PC-9 (cell line): ENCODE measurements around the gene PCNX3. TPM values are rescaled to one million over a fixed set of nuclear protein-coding genes. Genes with fewer than 3 reads are reported as not detected.
"Not testable (repeated sequence)": the region's sequence is repeated elsewhere in the genome, so short reads cannot be mapped to it uniquely, and the experiment has no call there.

Experiments used
- BruUV-seq: library from RNA; stranded (reverse); fragments of 400-500 nt; replicated peaks from 2 replicates; lab custom pipeline; 2021; lab: Mats Ljungman, UMichigan
- CTCF ChIA-PET: fragments of 300-600 bp; sonication (Branson Sonifier 250); formaldehyde crosslinking; loops from one replicate; lab custom pipeline; 2022; ENCODE audit warnings: antibody characterized with exemption; lab: Charles Lee
- POLR2A ChIA-PET: fragments of 300-600 bp; sonication (Branson Sonifier 250); formaldehyde crosslinking; loops from one replicate; lab custom pipeline; 2022; ENCODE audit warnings: antibody characterized with exemption; ENCODE audit not compliant: unreplicated experiment; lab: Charles Lee
- DNase-seq, 2 experiments: peaks; one replicate each; pipeline versions ENCODE4 v3.0.0 to v3.0.0-alpha.2; 2015 to 2022; ENCODE audit warnings: mixed read lengths in 1 of 2
- H2AFZ ChIP-seq: fragments of 200-600 bp; sonication (generic); 2 replicates; pipeline ENCODE4 v1.8.1; 2017; ENCODE audit warnings: antibody characterized with exemption
- H3F3A ChIP-seq: fragments of 200-600 bp; sonication (generic); 2 replicates; pipeline ENCODE4 v1.8.1; 2017; ENCODE audit warnings: antibody characterized with exemption, mild to moderate bottlenecking, low read depth; ENCODE audit not compliant: insufficient read depth
- H3K27ac ChIP-seq: fragments of 200-600 bp; sonication (generic); 2 replicates; pipeline ENCODE4 v1.6.1; 2016; ENCODE audit warnings: mixed run types
- H3K27me3 ChIP-seq: fragments of 200-600 bp; sonication (generic); 2 replicates; pipeline ENCODE4 v1.6.1; 2016; ENCODE audit warnings: low read depth, mixed run types; ENCODE audit not compliant: insufficient read depth
- H3K36me3 ChIP-seq: fragments of 200-600 bp; sonication (generic); 2 replicates; pipeline ENCODE4 v1.6.1; 2016; ENCODE audit warnings: low read depth, mixed run types
- H3K4me1 ChIP-seq: fragments of 200-600 bp; sonication (generic); replicated peaks from 2 replicates; pipeline ENCODE4 v1.6.1; 2016; ENCODE audit warnings: mixed run types; ENCODE audit not compliant: insufficient read depth
- H3K4me2 ChIP-seq: fragments of 200-600 bp; sonication (generic); 2 replicates; pipeline ENCODE4 v1.6.1; 2017; ENCODE audit warnings: mixed run types
- H3K4me3 ChIP-seq: fragments of 200-600 bp; sonication (generic); 2 replicates; pipeline ENCODE4 v1.6.1; 2016; ENCODE audit warnings: mixed run types
- H3K79me2 ChIP-seq: fragments of 200-600 bp; sonication (generic); 2 replicates; pipeline ENCODE4 v1.6.1; 2017; ENCODE audit warnings: low read depth, mixed run types
- H3K9me2 ChIP-seq: fragments of 200-600 bp; sonication (generic); 2 replicates; pipeline ENCODE4 v1.8.1; 2017; ENCODE audit warnings: mild to moderate bottlenecking; ENCODE audit not compliant: insufficient read depth
- H3K9me3 ChIP-seq: fragments of 200-600 bp; sonication (generic); 2 replicates; pipeline ENCODE4 v1.8.1; 2016; ENCODE audit warnings: low read depth; ENCODE audit not compliant: insufficient read depth
- H4K20me1 ChIP-seq: fragments of 200-600 bp; sonication (generic); 2 replicates; pipeline ENCODE4 v1.8.1; 2017; ENCODE audit not compliant: insufficient read depth
- EZH2 ChIP-seq: fragments of 200-600 bp; sonication (generic); IDR thresholded peaks from 2 replicates; pipeline ENCODE4 v1.8.0; 2017; ENCODE audit warnings: antibody characterized with exemption, low read depth
- intact Hi-C: fragments of 100-400 bp; cut with micrococcal nuclease; formaldehyde crosslinking; loops from one replicate; pipeline ENCODE4 v1.10.0; 2022; ENCODE audit not compliant: unreplicated experiment
- microRNA-seq: library from miRNA; unstranded; fragments of <30 nt; microRNA quantifications from one replicate; pipeline ENCODE4 v1.2.0, GENCODE V29; 2021; ENCODE audit warnings: borderline number of aligned reads, borderline replicate concordance
- total RNA-seq: library from RNA; stranded (reverse); gene quantifications from 2 replicates; pipeline ENCODE4 v1.2.3, GENCODE V29; 2021
- TF ChIP-seq, protein P1 (sequence below): fragments of 200-600 bp; sonication (generic); conservative IDR thresholded peaks from 2 replicates; pipeline ENCODE4 v1.6.1; 2017; ENCODE audit warnings: mixed run types, antibody characterized with exemption, mild to moderate bottlenecking, moderate library complexity

Gene PCNX3
- total RNA-seq, 1 experiment from 2014 or later: 76.9 TPM

DNA sequence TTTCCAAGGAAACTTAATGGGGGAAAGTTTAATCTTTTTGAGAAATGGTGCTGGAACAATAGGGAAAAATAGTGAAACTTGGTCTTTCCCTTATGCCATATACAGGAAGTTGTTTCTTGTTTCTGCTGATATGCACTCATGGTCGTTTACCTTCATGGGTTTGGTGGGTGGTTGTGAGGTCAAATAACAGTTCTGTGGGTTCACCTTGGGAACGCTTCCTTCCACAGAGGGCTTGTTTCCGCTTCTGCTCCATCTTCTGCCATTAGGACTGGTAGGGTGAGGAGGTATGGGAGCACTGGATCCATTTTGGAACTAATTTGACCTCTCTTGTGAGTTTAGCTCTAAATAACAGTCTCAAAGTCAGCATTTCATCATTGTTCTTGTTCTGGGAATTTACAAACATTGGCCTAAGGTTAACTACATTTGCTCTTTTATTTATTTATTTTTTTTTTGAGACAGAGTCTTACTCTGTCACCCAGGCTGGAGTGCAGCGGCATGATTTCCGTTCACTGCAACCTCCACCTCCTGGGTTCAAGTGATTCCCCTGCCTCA is 64.7 kb downstream of the PCNX3 start:
- no peaks in the 10 kb centered on the region for H3K9me3 ChIP-seq
- no peaks in the 10 kb centered on the region for H3K36me3 ChIP-seq
- no peaks in the 10 kb centered on the region for H3K27me3 ChIP-seq
- no peaks in the 10 kb centered on the region for H3K9me2 ChIP-seq
- H3K79me2 ChIP-seq: no peaks in the 10 kb centered on the region
- DNase-seq: no peak
- H3K4me1 ChIP-seq: no peaks in the 10 kb centered on the region; the same call in 1 of the 2 replicates
- no peak overlapping the region for H2AFZ ChIP-seq
- intact Hi-C loops: no loop called here
- H3K27ac ChIP-seq: no peak overlapping the region
- peaks cover 13% of the 10 kb centered on the region for H3F3A ChIP-seq
- H3K4me2 ChIP-seq: no peak overlapping the region
- TF ChIP-seq EZH2: no peak
- TF ChIP-seq, protein P1, sequence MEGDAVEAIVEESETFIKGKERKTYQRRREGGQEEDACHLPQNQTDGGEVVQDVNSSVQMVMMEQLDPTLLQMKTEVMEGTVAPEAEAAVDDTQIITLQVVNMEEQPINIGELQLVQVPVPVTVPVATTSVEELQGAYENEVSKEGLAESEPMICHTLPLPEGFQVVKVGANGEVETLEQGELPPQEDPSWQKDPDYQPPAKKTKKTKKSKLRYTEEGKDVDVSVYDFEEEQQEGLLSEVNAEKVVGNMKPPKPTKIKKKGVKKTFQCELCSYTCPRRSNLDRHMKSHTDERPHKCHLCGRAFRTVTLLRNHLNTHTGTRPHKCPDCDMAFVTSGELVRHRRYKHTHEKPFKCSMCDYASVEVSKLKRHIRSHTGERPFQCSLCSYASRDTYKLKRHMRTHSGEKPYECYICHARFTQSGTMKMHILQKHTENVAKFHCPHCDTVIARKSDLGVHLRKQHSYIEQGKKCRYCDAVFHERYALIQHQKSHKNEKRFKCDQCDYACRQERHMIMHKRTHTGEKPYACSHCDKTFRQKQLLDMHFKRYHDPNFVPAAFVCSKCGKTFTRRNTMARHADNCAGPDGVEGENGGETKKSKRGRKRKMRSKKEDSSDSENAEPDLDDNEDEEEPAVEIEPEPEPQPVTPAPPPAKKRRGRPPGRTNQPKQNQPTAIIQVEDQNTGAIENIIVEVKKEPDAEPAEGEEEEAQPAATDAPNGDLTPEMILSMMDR: no peak
- H4K20me1 ChIP-seq: no peaks in the 10 kb centered on the region
- BruUV-seq: no TSS peak
- CTCF ChIA-PET: interaction anchor here (1.7 kb wide), 1 partner anchor 100 kb away, joined by 4 read pairs; no protein-coding TSS in a partner anchor
- no peak overlapping the region for H3K4me3 ChIP-seq
- POLR2A ChIA-PET: interaction anchor here (0.6 kb wide), 1 partner anchor 9 kb away, joined by 6 read pairs; no protein-coding TSS in a partner anchor

- H3K4me3 ChIP-seq, CTCF ChIA-PET, H3K79me2 ChIP-seq, H2AFZ ChIP-seq, H3K9me2 ChIP-seq, BruUV-seq, H3K9me3 ChIP-seq, intact Hi-C loops, H3K36me3 ChIP-seq, H3K27me3 ChIP-seq, H3K4me1 ChIP-seq, H3K27ac ChIP-seq, POLR2A ChIA-PET, H4K20me1 ChIP-seq, DNase-seq, H3K4me2 ChIP-seq: not testable (repeated sequence)
- H3F3A ChIP-seq: peaks cover 13% of the 10 kb centered on the region
Measured at GRCh38 chr11:65683480-65683879, 67.9 kb downstream of the PCNX3 start.

DNA sequence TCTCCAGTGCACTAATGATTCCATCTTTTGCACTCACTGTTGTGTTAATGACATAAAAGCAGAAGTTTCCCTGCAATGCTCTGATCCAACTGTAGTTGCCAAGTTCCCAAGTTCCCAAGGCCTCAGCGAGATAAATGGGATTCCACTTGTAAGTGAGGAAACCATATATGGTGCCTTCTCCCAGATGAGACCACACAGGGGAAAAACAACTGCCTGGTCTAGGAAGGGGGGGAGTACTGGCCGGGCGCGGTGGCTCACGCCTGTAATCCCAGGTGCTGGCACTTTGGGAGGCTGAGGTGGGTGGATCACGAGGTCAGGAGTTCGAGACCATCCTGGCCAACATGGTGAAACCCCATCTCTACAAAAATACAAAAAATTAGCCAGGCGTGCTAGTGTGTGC is 70.4 kb downstream of the PCNX3 start:
- Histone ChIP-seq H3K9me3 (no peaks in the 10 kb centered on the region), H2AFZ (no peak overlapping the region), H3K79me2 (no peaks in the 10 kb centered on the region), H3K4me3 (no peak overlapping the region), H3K4me2 (no peak overlapping the region), H3K9me2 (no peaks in the 10 kb centered on the region), H3K27ac (no peak overlapping the region), H4K20me1 (no peaks in the 10 kb centered on the region), H3K4me1 (no peaks in the 10 kb centered on the region; the same call in 1 of the 2 replicates), H3F3A (peaks cover 13% of the 10 kb centered on the region), H3K27me3 (no peaks in the 10 kb centered on the region), H3K36me3 (no peaks in the 10 kb centered on the region)
- CTCF ChIA-PET: no interaction called here
- TF ChIP-seq, protein P1: no peak
- TF ChIP-seq EZH2: no peak
- no peak for DNase-seq
- BruUV-seq: no TSS peak
- intact Hi-C loops: no loop called here
- POLR2A ChIA-PET: no interaction called here

Small RNA genes lying within 50 kb of the gene (microRNA-seq; reads per million reads assigned to microRNA genes)
- gene MIR4489 (not detected), gene MIR4690 (not detected)

Other genes starting within 250 kb of the PCNX3 start
- 9.5 and 9.8 TPM in 2 replicates for gene SLC25A45, start 233.1 kb upstream of the PCNX3 start, total RNA-seq
- gene FRMD8, start 229.1 kb upstream of the PCNX3 start, total RNA-seq: 32.4 and 48.9 TPM in 2 replicates
- 825 and 938 TPM in 2 replicates for gene NEAT1, start 193.0 kb upstream of the PCNX3 start, total RNA-seq
- 6,494 and 7,852 TPM in 2 replicates for gene MALAT1, start 116.7 kb upstream of the PCNX3 start, total RNA-seq
- 106 and 135 TPM in 2 replicates for gene SCYL1, start 90.7 kb upstream of the PCNX3 start, total RNA-seq
- 455 and 553 TPM in 2 replicates for gene LTBP3, start 57.4 kb upstream of the PCNX3 start, total RNA-seq
- 51.4 and 53.5 TPM in 2 replicates for gene ZNRD2, start 45.3 kb upstream of the PCNX3 start, total RNA-seq
- gene FAM89B, start 43.2 kb upstream of the PCNX3 start, total RNA-seq: 51.7 and 53.3 TPM in 2 replicates
- gene EHBP1L1, start 39.7 kb upstream of the PCNX3 start, total RNA-seq: 123 and 170 TPM in 2 replicates
- gene KCNK7, start 20.0 kb upstream of the PCNX3 start, total RNA-seq: 2.1 TPM in 1 of 2 replicates, not detected in the other
- gene MAP3K11, start 1.6 kb upstream of the PCNX3 start, total RNA-seq: 87.2 and 90.3 TPM in 2 replicates
- gene SIPA1, start 22.3 kb downstream of the PCNX3 start, total RNA-seq: 65.6 and 81.3 TPM in 2 replicates
- gene RELA, start 47.1 kb downstream of the PCNX3 start, total RNA-seq: 59.5 and 86.8 TPM in 2 replicates
- 49.6 and 57.1 TPM in 2 replicates for gene KAT5, start 96.5 kb downstream of the PCNX3 start, total RNA-seq
- 31.8 and 42.4 TPM in 2 replicates for gene RNASEH2C, start 105.0 kb downstream of the PCNX3 start, total RNA-seq
- gene AP5B1, start 165.2 kb downstream of the PCNX3 start, total RNA-seq: 20.8 and 28.0 TPM in 2 replicates
- gene OVOL1, start 171.3 kb downstream of the PCNX3 start, total RNA-seq: 10.2 and 10.5 TPM in 2 replicates
- gene SNX32, start 218.2 kb downstream of the PCNX3 start, total RNA-seq: not detected in 2 replicates
- 1,598 and 1,798 TPM in 2 replicates for gene CFL1, start 242.4 kb downstream of the PCNX3 start, total RNA-seq
- gene MUS81, start 244.7 kb downstream of the PCNX3 start, total RNA-seq: 62.7 and 64.2 TPM in 2 replicates